ENCODE data around the gene CRADD.

DNA sequence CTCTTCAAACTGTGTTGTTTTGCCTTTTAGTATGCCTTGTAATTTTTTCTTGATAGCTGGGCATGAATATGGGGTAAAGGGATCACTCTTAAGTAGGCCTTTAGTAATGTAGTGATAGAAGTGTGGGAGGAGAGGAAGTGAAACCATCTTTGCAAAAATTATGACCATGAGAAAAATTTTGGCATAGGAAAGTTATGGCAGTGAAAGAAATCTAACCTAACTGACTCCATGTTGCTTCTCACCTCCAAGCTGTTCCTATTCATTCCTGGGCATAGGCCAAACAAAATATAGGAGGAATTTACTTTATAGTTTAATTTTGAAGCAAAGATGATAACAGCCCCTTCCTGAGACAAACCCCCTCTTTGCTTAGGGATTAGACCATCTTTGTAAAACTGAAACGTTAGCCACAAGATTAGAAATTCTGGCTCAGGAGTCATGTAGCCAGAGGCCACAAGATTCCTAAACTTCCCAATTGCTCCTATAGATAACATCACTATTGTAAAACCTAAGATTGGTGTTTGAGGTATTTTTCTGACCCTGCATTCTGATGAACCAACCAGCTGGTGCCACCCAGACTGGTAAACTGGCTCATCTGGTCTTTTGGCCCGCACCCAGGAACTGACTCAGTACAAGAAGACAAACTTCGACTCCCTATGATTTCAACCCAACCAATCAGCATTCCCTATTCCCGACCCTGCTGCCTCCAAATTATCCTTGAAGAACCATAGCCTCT is 45.8 kb downstream of the CRADD start:
- TF ChIP-seq EZH2phosphoT487 (IDR thresholded peaks at IDR 0.05; ENCODE audit: insufficient read depth, low read depth), result no peak
- no peak for TF ChIP-seq EZH2 (IDR thresholded peaks at IDR 0.05; ENCODE audit: insufficient read depth, poor library complexity, severe bottlenecking)

All from GM23248 (cell line).